ENCODE results near the gene PDPR. TPM values are rescaled to one million over a fixed set of nuclear protein-coding genes. Genes with fewer than 3 reads are reported as not detected.
A peak's percentile ranks its signal among the peaks of the same experiment; 100 is the strongest.

PDPR gene
- total and polyA plus RNA-seq, 4 donors: 2.2 to 13.5 (median 6.5) TPM

DNA sequence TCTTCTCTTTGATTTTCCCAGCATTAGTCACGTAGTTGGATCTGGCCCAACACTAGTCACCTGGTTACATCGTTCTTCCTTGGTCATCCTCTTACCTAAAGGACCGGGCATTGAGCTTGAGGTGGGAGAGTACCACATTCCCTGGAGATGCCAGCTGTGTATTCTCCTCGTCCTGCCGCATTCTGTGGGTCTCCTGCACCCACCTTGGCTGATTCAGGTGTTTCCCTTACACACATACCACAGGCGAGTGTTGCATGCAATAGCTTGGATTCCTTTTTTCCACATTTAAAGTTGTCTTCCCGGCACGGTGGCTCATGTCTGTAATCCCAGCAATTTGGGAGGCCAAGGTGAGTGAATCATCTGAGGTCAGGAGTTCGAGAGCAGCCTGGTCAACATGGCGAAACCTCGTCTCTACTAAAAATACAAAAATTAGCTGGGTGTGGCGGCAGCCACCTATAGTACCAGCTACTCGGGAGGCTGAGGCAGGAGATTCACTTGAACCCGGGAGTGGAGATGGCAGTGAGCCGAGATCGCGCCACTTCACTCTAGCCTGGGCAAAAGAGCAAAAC is 37.9 kb downstream of the PDPR start:
- WGBS: 72% methylated on average over 17 of the region's 17 CpGs
- Histone ChIP-seq H3K4me1 (ENCODE audit: control insufficient read depth in 4 of 4, insufficient read depth in 4 of 4, low read length in 3 of 4) (peaks cover 0 to 18% (median 14%) of the 10 kb centered on the region in 4 donors), H3K36me3 (ENCODE audit: control insufficient read depth in 4 of 4, insufficient read depth in 3 of 4, low read depth in 1 of 4, low read length in 3 of 4) (peaks cover 5 to 79% (median 36%) of the 10 kb centered on the region in 4 donors), H3K9ac (ENCODE audit: low read depth in 1 of 2, low read length in 2 of 2) (peak overlapping the region in 1 of 2 donors; percentile 33), H3K4me3 (ENCODE audit: low read depth in 1 of 3, low read length in 3 of 3) (peak overlapping the region in 2 of 3 donors; percentile 13 to 58), H3K27ac (ENCODE audit: low read depth in 1 of 2, low read length in 2 of 2) (peak overlapping the region; percentile 75 to 87), H3K27me3 (ENCODE audit: control insufficient read depth in 4 of 4, insufficient read depth in 4 of 4, low read length in 3 of 4) (no peaks in the 10 kb centered on the region), H3K9me3 (ENCODE audit: control insufficient read depth in 4 of 4, low read length in 3 of 4) (no peaks in the 10 kb centered on the region)
- TF ChIP-seq YY1 (IDR thresholded peaks at IDR 0.05) (no peak), HNF4G (IDR thresholded peaks at IDR 0.05) (no peak), EGR1 (IDR thresholded peaks at IDR 0.05; ENCODE audit: low read depth in 2 of 2) (no peak), RAD21 (IDR thresholded peaks at IDR 0.05) (no peak), NR2F2 (IDR thresholded peaks at IDR 0.05) (no peak)
- TF ChIP-seq, protein P1, sequence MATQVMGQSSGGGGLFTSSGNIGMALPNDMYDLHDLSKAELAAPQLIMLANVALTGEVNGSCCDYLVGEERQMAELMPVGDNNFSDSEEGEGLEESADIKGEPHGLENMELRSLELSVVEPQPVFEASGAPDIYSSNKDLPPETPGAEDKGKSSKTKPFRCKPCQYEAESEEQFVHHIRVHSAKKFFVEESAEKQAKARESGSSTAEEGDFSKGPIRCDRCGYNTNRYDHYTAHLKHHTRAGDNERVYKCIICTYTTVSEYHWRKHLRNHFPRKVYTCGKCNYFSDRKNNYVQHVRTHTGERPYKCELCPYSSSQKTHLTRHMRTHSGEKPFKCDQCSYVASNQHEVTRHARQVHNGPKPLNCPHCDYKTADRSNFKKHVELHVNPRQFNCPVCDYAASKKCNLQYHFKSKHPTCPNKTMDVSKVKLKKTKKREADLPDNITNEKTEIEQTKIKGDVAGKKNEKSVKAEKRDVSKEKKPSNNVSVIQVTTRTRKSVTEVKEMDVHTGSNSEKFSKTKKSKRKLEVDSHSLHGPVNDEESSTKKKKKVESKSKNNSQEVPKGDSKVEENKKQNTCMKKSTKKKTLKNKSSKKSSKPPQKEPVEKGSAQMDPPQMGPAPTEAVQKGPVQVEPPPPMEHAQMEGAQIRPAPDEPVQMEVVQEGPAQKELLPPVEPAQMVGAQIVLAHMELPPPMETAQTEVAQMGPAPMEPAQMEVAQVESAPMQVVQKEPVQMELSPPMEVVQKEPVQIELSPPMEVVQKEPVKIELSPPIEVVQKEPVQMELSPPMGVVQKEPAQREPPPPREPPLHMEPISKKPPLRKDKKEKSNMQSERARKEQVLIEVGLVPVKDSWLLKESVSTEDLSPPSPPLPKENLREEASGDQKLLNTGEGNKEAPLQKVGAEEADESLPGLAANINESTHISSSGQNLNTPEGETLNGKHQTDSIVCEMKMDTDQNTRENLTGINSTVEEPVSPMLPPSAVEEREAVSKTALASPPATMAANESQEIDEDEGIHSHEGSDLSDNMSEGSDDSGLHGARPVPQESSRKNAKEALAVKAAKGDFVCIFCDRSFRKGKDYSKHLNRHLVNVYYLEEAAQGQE (IDR thresholded peaks at IDR 0.05): no peak
- no peak for DNase-seq (ENCODE audit: low spot score)

DNA sequence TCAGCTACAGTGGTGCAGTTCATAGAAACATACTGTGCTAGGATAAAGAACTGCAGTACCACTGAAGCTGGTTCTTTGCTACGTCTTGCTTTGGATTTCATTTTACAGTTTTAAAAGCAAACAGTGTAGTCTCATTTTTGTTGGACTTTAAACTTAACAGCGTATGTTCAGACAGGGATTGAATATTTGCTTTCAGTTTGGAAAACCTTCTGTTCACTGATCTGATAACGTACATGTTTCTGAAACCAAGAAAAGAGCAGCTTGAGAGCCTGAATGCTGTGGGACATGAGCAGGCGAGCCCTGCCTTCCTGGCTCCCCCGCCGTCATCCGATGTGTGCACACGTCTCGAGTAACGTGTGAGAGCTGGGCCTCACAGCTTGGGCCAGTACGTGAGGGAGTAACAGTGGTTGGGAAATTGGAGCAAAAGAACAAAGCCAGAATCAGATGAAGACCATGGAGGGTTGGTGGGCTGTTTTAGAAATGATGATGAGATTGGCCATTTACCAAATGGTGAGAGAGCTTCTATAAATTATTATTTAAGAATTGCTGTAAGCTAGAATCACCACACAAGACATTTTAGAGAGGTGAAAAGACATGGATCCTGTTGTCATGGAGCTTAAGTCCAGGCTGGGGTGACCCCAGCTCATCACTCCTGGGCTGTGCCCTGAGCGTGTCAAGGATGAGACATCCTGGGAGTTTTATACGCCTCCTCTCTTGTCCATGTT is 38.6 kb downstream of the PDPR start:
- TF ChIP-seq HNF4G (IDR thresholded peaks at IDR 0.05): peak; percentile 72
- peak; percentile 20 for TF ChIP-seq FOXA2 (IDR thresholded peaks at IDR 0.05)
- TF ChIP-seq, protein P2, sequence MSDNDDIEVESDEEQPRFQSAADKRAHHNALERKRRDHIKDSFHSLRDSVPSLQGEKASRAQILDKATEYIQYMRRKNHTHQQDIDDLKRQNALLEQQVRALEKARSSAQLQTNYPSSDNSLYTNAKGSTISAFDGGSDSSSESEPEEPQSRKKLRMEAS (IDR thresholded peaks at IDR 0.05): no peak
- TF ChIP-seq YY1 (IDR thresholded peaks at IDR 0.05): peak; percentile 21
- TF ChIP-seq NR2F2 (IDR thresholded peaks at IDR 0.05): no peak
- TF ChIP-seq TAF1 (conservative IDR thresholded peaks at IDR 0.05): no peak
- TF ChIP-seq EGR1 (IDR thresholded peaks at IDR 0.05; ENCODE audit: low read depth in 2 of 2): no peak
- no peak for TF ChIP-seq RAD21 (IDR thresholded peaks at IDR 0.05)
- TF ChIP-seq, protein P3, sequence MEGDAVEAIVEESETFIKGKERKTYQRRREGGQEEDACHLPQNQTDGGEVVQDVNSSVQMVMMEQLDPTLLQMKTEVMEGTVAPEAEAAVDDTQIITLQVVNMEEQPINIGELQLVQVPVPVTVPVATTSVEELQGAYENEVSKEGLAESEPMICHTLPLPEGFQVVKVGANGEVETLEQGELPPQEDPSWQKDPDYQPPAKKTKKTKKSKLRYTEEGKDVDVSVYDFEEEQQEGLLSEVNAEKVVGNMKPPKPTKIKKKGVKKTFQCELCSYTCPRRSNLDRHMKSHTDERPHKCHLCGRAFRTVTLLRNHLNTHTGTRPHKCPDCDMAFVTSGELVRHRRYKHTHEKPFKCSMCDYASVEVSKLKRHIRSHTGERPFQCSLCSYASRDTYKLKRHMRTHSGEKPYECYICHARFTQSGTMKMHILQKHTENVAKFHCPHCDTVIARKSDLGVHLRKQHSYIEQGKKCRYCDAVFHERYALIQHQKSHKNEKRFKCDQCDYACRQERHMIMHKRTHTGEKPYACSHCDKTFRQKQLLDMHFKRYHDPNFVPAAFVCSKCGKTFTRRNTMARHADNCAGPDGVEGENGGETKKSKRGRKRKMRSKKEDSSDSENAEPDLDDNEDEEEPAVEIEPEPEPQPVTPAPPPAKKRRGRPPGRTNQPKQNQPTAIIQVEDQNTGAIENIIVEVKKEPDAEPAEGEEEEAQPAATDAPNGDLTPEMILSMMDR (IDR thresholded peaks at IDR 0.05; ENCODE audit: low read depth, low read length, missing input control): no peak
- TF ChIP-seq, protein P4, sequence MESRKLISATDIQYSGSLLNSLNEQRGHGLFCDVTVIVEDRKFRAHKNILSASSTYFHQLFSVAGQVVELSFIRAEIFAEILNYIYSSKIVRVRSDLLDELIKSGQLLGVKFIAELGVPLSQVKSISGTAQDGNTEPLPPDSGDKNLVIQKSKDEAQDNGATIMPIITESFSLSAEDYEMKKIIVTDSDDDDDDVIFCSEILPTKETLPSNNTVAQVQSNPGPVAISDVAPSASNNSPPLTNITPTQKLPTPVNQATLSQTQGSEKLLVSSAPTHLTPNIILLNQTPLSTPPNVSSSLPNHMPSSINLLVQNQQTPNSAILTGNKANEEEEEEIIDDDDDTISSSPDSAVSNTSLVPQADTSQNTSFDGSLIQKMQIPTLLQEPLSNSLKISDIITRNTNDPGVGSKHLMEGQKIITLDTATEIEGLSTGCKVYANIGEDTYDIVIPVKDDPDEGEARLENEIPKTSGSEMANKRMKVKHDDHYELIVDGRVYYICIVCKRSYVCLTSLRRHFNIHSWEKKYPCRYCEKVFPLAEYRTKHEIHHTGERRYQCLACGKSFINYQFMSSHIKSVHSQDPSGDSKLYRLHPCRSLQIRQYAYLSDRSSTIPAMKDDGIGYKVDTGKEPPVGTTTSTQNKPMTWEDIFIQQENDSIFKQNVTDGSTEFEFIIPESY (IDR thresholded peaks at IDR 0.05): no peak
- TF ChIP-seq GABPA (IDR thresholded peaks at IDR 0.05 in 1 of 2, conservative IDR thresholded peaks at IDR 0.05 in 1 of 2): no peak
- no peak for TF ChIP-seq FOXA1 (IDR thresholded peaks at IDR 0.05)
- peak; percentile 97 for TF ChIP-seq SP1 (IDR thresholded peaks at IDR 0.05)
- peak; percentile 83 to 91 for TF ChIP-seq HNF4A (conservative IDR thresholded peaks at IDR 0.05)
- TF ChIP-seq, protein P5, sequence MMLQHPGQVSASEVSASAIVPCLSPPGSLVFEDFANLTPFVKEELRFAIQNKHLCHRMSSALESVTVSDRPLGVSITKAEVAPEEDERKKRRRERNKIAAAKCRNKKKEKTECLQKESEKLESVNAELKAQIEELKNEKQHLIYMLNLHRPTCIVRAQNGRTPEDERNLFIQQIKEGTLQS (IDR thresholded peaks at IDR 0.05): no peak
- no peak for TF ChIP-seq JUND (IDR thresholded peaks at IDR 0.05)
- TF ChIP-seq RXRA (IDR thresholded peaks at IDR 0.05): peak in 1 of 2 donors; percentile 18
- TF ChIP-seq, protein P1 (IDR thresholded peaks at IDR 0.05): peak; percentile 13
- H3K9ac ChIP-seq (ENCODE audit: low read depth in 1 of 2, low read length in 2 of 2): peak overlapping the region; percentile 33 to 72
- 46% methylated on average over 13 of the region's 13 CpGs for WGBS
- H3K4me1 ChIP-seq (ENCODE audit: control insufficient read depth in 4 of 4, insufficient read depth in 4 of 4, low read length in 3 of 4): peaks cover 0 to 21% (median 19%) of the 10 kb centered on the region in 4 donors
- peak overlapping the region; percentile 13 to 58 (median 55) for H3K4me3 ChIP-seq (ENCODE audit: low read depth in 1 of 3, low read length in 3 of 3)
- H3K27me3 ChIP-seq (ENCODE audit: control insufficient read depth in 4 of 4, insufficient read depth in 4 of 4, low read length in 3 of 4): no peaks in the 10 kb centered on the region
- DNase-seq (ENCODE audit: low spot score): no peak
- H3K27ac ChIP-seq (ENCODE audit: low read depth in 1 of 2, low read length in 2 of 2): peak overlapping the region; percentile 75 to 87
- H3K9me3 ChIP-seq (ENCODE audit: control insufficient read depth in 4 of 4, low read length in 3 of 4): no peaks in the 10 kb centered on the region
- H3K36me3 ChIP-seq (ENCODE audit: control insufficient read depth in 4 of 4, insufficient read depth in 3 of 4, low read depth in 1 of 4, low read length in 3 of 4): peaks cover 5 to 84% (median 40%) of the 10 kb centered on the region in 4 donors

All from liver (tissue), 9 donors.